ENCODE results near the gene SEL1L2. TPM values are rescaled to one million over a fixed set of nuclear protein-coding genes. Genes with fewer than 3 reads are reported as not detected.
A peak's percentile ranks its signal among the peaks of the same experiment; 100 is the strongest.

Gene SEL1L2
- total RNA-seq, 1 experiment from 2014 or later = not detected

- no peaks in the 10 kb centered on the region for H3K36me3 Mint-ChIP-seq (ENCODE audit: insufficient read depth, unreplicated experiment)
- H3K27me3 Mint-ChIP-seq (ENCODE audit: unreplicated experiment) = no peaks in the 10 kb centered on the region
- no peaks in the 10 kb centered on the region for H3K9me3 Mint-ChIP-seq (ENCODE audit: low read depth, unreplicated experiment)
- no peak overlapping the region for H3K27ac Mint-ChIP-seq (ENCODE audit: unreplicated experiment)
- TF ChIP-seq, protein P1, sequence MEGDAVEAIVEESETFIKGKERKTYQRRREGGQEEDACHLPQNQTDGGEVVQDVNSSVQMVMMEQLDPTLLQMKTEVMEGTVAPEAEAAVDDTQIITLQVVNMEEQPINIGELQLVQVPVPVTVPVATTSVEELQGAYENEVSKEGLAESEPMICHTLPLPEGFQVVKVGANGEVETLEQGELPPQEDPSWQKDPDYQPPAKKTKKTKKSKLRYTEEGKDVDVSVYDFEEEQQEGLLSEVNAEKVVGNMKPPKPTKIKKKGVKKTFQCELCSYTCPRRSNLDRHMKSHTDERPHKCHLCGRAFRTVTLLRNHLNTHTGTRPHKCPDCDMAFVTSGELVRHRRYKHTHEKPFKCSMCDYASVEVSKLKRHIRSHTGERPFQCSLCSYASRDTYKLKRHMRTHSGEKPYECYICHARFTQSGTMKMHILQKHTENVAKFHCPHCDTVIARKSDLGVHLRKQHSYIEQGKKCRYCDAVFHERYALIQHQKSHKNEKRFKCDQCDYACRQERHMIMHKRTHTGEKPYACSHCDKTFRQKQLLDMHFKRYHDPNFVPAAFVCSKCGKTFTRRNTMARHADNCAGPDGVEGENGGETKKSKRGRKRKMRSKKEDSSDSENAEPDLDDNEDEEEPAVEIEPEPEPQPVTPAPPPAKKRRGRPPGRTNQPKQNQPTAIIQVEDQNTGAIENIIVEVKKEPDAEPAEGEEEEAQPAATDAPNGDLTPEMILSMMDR (IDR thresholded peaks at IDR 0.05; ENCODE audit: unreplicated experiment) = no peak
- intact Hi-C loops (cut with micrococcal nuclease; ENCODE audit: unreplicated experiment) = no loop called here
- peak; percentile 57 for DNase-seq
- no peak overlapping the region for H3K4me3 Mint-ChIP-seq (ENCODE audit: low read depth, unreplicated experiment)
- no TSS peak for BruUV-seq (replicated peaks)
- CTCF ChIA-PET = interaction anchor here (0.5 kb wide), 1 partner anchor 20 kb away, joined by 3 read pairs; no protein-coding TSS in a partner anchor
- H3K4me1 Mint-ChIP-seq (ENCODE audit: low read depth, unreplicated experiment) = peaks cover 18% of the 10 kb centered on the region
These were observed 60.1 kb downstream of the SEL1L2 start for GRCh38 chr20:13930281-13930680.

DNA sequence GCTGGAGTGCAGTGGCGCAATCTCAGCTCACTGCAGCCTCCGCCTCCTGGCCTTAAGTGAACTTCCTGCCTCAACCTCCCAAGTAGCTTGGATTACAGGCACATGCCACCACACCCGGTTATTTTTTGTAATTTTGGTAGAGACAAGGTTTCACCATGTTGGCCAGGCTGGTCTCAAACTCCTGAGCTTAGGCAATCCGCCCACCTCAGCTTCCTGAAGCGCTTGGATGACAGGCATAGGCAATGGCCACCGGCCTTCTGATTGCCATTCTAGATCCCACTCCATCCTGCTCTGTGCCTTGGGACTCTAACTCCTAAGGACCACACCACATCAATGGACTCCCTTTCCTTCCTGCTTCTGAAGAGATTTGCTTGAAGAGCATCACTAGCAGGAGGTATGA lies 60.6 kb downstream of the SEL1L2 start:
- BruUV-seq (replicated peaks) = no TSS peak
- TF ChIP-seq, protein P1 (IDR thresholded peaks at IDR 0.05; ENCODE audit: unreplicated experiment) = no peak
- Mint-ChIP-seq H3K4me1 (ENCODE audit: low read depth, unreplicated experiment) (peaks cover 18% of the 10 kb centered on the region), H3K27me3 (ENCODE audit: unreplicated experiment) (no peaks in the 10 kb centered on the region), H3K4me3 (ENCODE audit: low read depth, unreplicated experiment) (no peak overlapping the region), H3K27ac (ENCODE audit: unreplicated experiment) (no peak overlapping the region), H3K9me3 (ENCODE audit: low read depth, unreplicated experiment) (no peaks in the 10 kb centered on the region), H3K36me3 (ENCODE audit: insufficient read depth, unreplicated experiment) (no peaks in the 10 kb centered on the region)
- CTCF ChIA-PET = no interaction called here
- intact Hi-C loops (cut with micrococcal nuclease; ENCODE audit: unreplicated experiment) = no loop called here
- DNase-seq = no peak

GRCh38 chr20:13928901-13929300 lies 61.5 kb downstream of the SEL1L2 start:
- H3K27ac Mint-ChIP-seq (ENCODE audit: unreplicated experiment) = no peak overlapping the region
- intact Hi-C loops (cut with micrococcal nuclease; ENCODE audit: unreplicated experiment) = no loop called here
- no peak overlapping the region for H3K4me3 Mint-ChIP-seq (ENCODE audit: low read depth, unreplicated experiment)
- DNase-seq = no peak
- CTCF ChIA-PET = no interaction called here
- H3K4me1 Mint-ChIP-seq (ENCODE audit: low read depth, unreplicated experiment) = peaks cover 18% of the 10 kb centered on the region
- TF ChIP-seq, protein P1 (IDR thresholded peaks at IDR 0.05; ENCODE audit: unreplicated experiment) = no peak
- H3K36me3 Mint-ChIP-seq (ENCODE audit: insufficient read depth, unreplicated experiment) = no peaks in the 10 kb centered on the region
- H3K27me3 Mint-ChIP-seq (ENCODE audit: unreplicated experiment) = no peaks in the 10 kb centered on the region
- no peaks in the 10 kb centered on the region for H3K9me3 Mint-ChIP-seq (ENCODE audit: low read depth, unreplicated experiment)
- no TSS peak for BruUV-seq (replicated peaks)

DNA sequence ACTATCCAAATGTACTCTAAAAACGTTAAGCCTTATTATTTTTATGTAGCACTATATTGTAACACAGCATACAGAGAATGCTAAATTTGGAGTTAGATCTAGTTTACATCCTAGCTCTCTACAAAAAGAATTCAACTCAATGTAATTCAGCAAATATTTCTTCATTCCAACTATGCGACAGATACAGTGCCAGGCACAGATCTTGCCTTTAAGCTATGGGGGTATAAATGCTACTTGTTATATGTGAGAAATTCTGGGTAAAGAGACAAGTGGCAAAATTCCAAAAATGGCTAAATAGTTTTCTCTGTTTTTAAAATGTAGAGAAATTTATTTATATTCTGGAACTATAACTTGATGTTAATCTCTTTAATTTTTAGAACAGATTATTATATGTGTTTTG lies 63.2 kb downstream of the SEL1L2 start:
- CTCF ChIA-PET = interaction anchor here (0.6 kb wide), 1 partner anchor 140 kb away, joined by 3 read pairs; no protein-coding TSS in a partner anchor
- Mint-ChIP-seq H3K27me3 (ENCODE audit: unreplicated experiment) (no peaks in the 10 kb centered on the region), H3K4me1 (ENCODE audit: low read depth, unreplicated experiment) (peaks cover 18% of the 10 kb centered on the region), H3K27ac (ENCODE audit: unreplicated experiment) (no peak overlapping the region), H3K4me3 (ENCODE audit: low read depth, unreplicated experiment) (no peak overlapping the region), H3K9me3 (ENCODE audit: low read depth, unreplicated experiment) (no peaks in the 10 kb centered on the region), H3K36me3 (ENCODE audit: insufficient read depth, unreplicated experiment) (no peaks in the 10 kb centered on the region)
- TF ChIP-seq, protein P1 (IDR thresholded peaks at IDR 0.05; ENCODE audit: unreplicated experiment) = no peak
- no peak for DNase-seq
- intact Hi-C loops (cut with micrococcal nuclease; ENCODE audit: unreplicated experiment) = no loop called here
- BruUV-seq (replicated peaks) = no TSS peak

All from Calu3 (cell line).